Endothelial cell of umbilical vein (primary cell): ENCODE data around the gene SLX1A.
"Not testable (repeated sequence)": the region's sequence is repeated elsewhere in the genome, so short reads cannot be mapped to it uniquely, and the experiment has no call there.

Experiments
- EZH2 ChIP-seq: IDR thresholded peaks from 2 replicates; pipeline ENCODE4 v1.6.1; 2012; ENCODE audit warnings: borderline replicate concordance, low read depth, mild to moderate bottlenecking, moderate library complexity, low read length, inconsistent platforms; ENCODE audit not compliant: severe bottlenecking
- JUN ChIP-seq: IDR thresholded peaks from 2 replicates; pipeline ENCODE4 v1.6.1; 2011; ENCODE audit warnings: borderline replicate concordance, low read depth; ENCODE audit not compliant: insufficient read length, insufficient read depth
- MYC ChIP-seq: IDR thresholded peaks from one replicate; pipeline ENCODE4 v1.6.1; 2011; ENCODE audit warnings: mild to moderate bottlenecking, low read depth, low read length
- POLR2A ChIP-seq: IDR thresholded peaks from 2 replicates; pipeline ENCODE4 v1.6.1; 2012; ENCODE audit warnings: low read depth, mild to moderate bottlenecking, control low read depth, low read length
- POLR2AphosphoS5 ChIP-seq: IDR thresholded peaks from 2 replicates; pipeline ENCODE4 v1.6.1; 2012; ENCODE audit warnings: low read depth, mild to moderate bottlenecking, control low read depth, low read length, moderate library complexity; ENCODE audit not compliant: insufficient read depth
- TF ChIP-seq, protein P1 (sequence below), 2 donors: IDR thresholded peaks; 1 replicate in 1 of 2; 2 replicates in 1 of 2; pipeline ENCODE4 v1.5.1; 2011; ENCODE audit warnings: low read length in 2 of 2, mild to moderate bottlenecking in 2 of 2, moderate library complexity in 2 of 2, control low read depth in 1 of 2, inconsistent platforms in 1 of 2, low read depth in 1 of 2; ENCODE audit not compliant: insufficient read depth in 1 of 2; ENCODE audit errors: extremely low read depth in 1 of 2
- TF ChIP-seq, protein P2 (sequence below): IDR thresholded peaks from 2 replicates; pipeline ENCODE4 v1.6.1; 2011; ENCODE audit not compliant: insufficient read depth, insufficient read length

DNA sequence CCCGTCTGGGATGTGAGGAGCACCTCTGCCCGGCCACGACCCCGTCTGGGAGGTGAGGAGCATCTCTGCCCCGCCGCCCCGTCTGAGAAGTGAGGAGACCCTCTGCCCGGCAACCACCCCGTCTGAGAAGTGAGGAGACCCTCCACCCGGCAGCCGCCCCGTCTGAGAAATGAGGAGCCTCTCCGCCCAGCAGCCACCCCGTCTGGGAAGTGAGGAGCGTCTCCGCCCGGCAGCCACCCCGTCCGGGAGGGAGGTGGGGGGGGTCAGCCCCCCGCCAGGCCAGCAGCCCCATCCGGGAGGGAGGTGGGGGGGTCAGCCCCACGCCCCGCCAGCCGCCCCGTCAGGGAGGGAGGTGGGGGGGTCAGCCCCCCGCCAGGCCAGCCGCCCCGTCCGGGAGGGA is 24.9 kb upstream of the SLX1A start:
- TF ChIP-seq, protein P1, sequence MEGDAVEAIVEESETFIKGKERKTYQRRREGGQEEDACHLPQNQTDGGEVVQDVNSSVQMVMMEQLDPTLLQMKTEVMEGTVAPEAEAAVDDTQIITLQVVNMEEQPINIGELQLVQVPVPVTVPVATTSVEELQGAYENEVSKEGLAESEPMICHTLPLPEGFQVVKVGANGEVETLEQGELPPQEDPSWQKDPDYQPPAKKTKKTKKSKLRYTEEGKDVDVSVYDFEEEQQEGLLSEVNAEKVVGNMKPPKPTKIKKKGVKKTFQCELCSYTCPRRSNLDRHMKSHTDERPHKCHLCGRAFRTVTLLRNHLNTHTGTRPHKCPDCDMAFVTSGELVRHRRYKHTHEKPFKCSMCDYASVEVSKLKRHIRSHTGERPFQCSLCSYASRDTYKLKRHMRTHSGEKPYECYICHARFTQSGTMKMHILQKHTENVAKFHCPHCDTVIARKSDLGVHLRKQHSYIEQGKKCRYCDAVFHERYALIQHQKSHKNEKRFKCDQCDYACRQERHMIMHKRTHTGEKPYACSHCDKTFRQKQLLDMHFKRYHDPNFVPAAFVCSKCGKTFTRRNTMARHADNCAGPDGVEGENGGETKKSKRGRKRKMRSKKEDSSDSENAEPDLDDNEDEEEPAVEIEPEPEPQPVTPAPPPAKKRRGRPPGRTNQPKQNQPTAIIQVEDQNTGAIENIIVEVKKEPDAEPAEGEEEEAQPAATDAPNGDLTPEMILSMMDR (IDR thresholded peaks at IDR 0.05; ENCODE audit: extremely low read depth in 1 of 2, insufficient read depth in 1 of 2, low read depth in 1 of 2, low read length in 2 of 2) = not testable (repeated sequence)
- TF ChIP-seq POLR2A, EZH2, JUN, MYC, POLR2AphosphoS5: not testable (repeated sequence)
- TF ChIP-seq, protein P2, sequence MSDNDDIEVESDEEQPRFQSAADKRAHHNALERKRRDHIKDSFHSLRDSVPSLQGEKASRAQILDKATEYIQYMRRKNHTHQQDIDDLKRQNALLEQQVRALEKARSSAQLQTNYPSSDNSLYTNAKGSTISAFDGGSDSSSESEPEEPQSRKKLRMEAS = not testable (repeated sequence)
